ENCODE data around the gene PCSK7.

The PCSK7 gene

GRCh38 chr11:117230286-117230961, 1.4 kb downstream of the PCSK7 start:
- no peak for DNase-seq

- no peak for DNase-seq
Measured at GRCh38 chr11:117229931-117230285, 2.0 kb downstream of the PCSK7 start.

- no peak for DNase-seq
Measured at GRCh38 chr11:117229411-117229810, 2.5 kb downstream of the PCSK7 start.

GRCh38 chr11:117228091-117228490, 3.8 kb downstream of the PCSK7 start:
- DNase-seq, result no peak

GRCh38 chr11:117226388-117227385, 5.2 kb downstream of the PCSK7 start:
- peak; percentile 31 for DNase-seq

GRCh38 chr11:117225553-117226170, 6.2 kb downstream of the PCSK7 start:
- no peak for DNase-seq

GRCh38 chr11:117223741-117224689, 7.9 kb downstream of the PCSK7 start:
- DNase-seq, result no peak

- DNase-seq, result no peak
Measured at GRCh38 chr11:117222991-117223740, 8.7 kb downstream of the PCSK7 start.

GRCh38 chr11:117221775-117222517, 9.9 kb downstream of the PCSK7 start:
- DNase-seq, result no peak

- no peak for DNase-seq
Measured at GRCh38 chr11:117220999-117221774, 10.7 kb downstream of the PCSK7 start.

GRCh38 chr11:117220568-117220967, 11.3 kb downstream of the PCSK7 start:
- no peak for DNase-seq

- DNase-seq, result no peak
Measured at GRCh38 chr11:117219995-117220394, 11.9 kb downstream of the PCSK7 start.

- DNase-seq, result no peak
Measured at GRCh38 chr11:117219455-117219854, 12.4 kb downstream of the PCSK7 start.

GRCh38 chr11:117219001-117219400, 12.9 kb downstream of the PCSK7 start:
- no peak for DNase-seq

GRCh38 chr11:117218133-117218915, 13.5 kb downstream of the PCSK7 start:
- DNase-seq, result no peak

GRCh38 chr11:117217141-117218084, 14.5 kb downstream of the PCSK7 start:
- no peak for DNase-seq

GRCh38 chr11:117214404-117215110, 17.3 kb downstream of the PCSK7 start:
- no peak for DNase-seq
